AG04450 (cell line): Measurements from ENCODE around the gene SLFNL1. TPM values are rescaled to one million over a fixed set of nuclear protein-coding genes. Genes with fewer than 3 reads are reported as not detected.

Experiments
- CTCF ChIA-PET: fragments of 300-600, 350-600 bp; formaldehyde crosslinking; extraction: SDS; loops from one replicate; lab custom pipeline; 2022; ENCODE audit warnings: antibody characterized with exemption, inconsistent platforms; lab: Charles Lee
- POLR2A ChIA-PET: fragments of 350-600 bp; formaldehyde crosslinking; extraction: SDS; loops from one replicate; lab custom pipeline; 2021; ENCODE audit warnings: antibody characterized with exemption, inconsistent platforms; lab: Yijun Ruan, JAX
- DNase-seq: peaks from one replicate; pipeline ENCODE4 v3.0.0-alpha.2; 2011; ENCODE audit warnings: low read depth, low spot score
- H3K27ac ChIP-seq: one replicate; pipeline ENCODE4 v1.5.1; 2012; ENCODE audit warnings: low read depth, low read length, control low read depth
- H3K27me3 ChIP-seq: one replicate; pipeline ENCODE4 v1.6.0; 2012; ENCODE audit warnings: low read length; ENCODE audit not compliant: control insufficient read depth, insufficient read depth
- H3K4me3 ChIP-seq: 2 replicates; pipeline ENCODE4 v1.5.1; 2011; ENCODE audit warnings: mild to moderate bottlenecking, low read depth, low read length, control low read depth
- H3K9me3 ChIP-seq: 2 replicates; pipeline ENCODE4 v1.5.1; 2012; ENCODE audit warnings: low read length; ENCODE audit not compliant: control insufficient read depth, insufficient read depth
- polyA plus RNA-seq: library from polyadenylated mRNA; depleted of rRNA; stranded (reverse); fragments of >200 nt; gene quantifications from 2 replicates; pipeline ENCODE4 v1.2.3, GENCODE V29; 2011
- TF ChIP-seq, protein P1 (sequence below): IDR thresholded peaks from 2 replicates; pipeline ENCODE4 v1.5.1; 2011; ENCODE audit warnings: low read depth, low read length, control low read depth, inconsistent platforms

Gene SLFNL1
- polyA plus RNA-seq, 1 experiment, result 0.06 TPM

DNA sequence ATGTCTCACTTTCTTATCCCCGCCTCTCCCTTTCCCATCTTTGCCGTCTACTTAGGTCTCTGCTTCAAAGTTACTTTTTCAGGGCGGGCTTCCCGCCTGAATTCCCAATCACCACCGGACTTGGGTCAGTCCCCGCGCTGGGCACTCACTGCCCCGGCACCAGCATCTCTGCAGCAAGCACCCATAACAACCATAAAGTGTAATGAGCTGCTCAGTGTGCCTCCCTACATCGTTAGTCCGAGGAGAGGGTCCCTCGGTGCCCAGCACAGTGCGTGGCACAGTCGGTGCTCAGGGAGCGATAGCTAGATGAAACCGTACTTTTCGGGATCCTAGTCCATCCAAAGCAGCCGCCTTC lies 42.7 kb downstream of the SLFNL1 start:
- H3K27me3 ChIP-seq, result no peaks in the 10 kb centered on the region

GRCh38 chr1:40977716-40978115 lies 43.8 kb downstream of the SLFNL1 start:
- no peaks in the 10 kb centered on the region for H3K27me3 ChIP-seq
- ChIA-PET CTCF (interaction anchor here (1.5 kb wide), 1 partner anchor 128 kb away, joined by 3 read pairs; no protein-coding TSS in a partner anchor), POLR2A (no interaction called here)
- TF ChIP-seq, protein P1, sequence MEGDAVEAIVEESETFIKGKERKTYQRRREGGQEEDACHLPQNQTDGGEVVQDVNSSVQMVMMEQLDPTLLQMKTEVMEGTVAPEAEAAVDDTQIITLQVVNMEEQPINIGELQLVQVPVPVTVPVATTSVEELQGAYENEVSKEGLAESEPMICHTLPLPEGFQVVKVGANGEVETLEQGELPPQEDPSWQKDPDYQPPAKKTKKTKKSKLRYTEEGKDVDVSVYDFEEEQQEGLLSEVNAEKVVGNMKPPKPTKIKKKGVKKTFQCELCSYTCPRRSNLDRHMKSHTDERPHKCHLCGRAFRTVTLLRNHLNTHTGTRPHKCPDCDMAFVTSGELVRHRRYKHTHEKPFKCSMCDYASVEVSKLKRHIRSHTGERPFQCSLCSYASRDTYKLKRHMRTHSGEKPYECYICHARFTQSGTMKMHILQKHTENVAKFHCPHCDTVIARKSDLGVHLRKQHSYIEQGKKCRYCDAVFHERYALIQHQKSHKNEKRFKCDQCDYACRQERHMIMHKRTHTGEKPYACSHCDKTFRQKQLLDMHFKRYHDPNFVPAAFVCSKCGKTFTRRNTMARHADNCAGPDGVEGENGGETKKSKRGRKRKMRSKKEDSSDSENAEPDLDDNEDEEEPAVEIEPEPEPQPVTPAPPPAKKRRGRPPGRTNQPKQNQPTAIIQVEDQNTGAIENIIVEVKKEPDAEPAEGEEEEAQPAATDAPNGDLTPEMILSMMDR, result no peak
- H3K27ac ChIP-seq, result no peak overlapping the region
- no peak overlapping the region for H3K4me3 ChIP-seq
- no peaks in the 10 kb centered on the region; the same call in 1 of the 2 replicates for H3K9me3 ChIP-seq
- DNase-seq, result no peak

More for the DNA sequence above, 42.7 kb downstream of the SLFNL1 start:
- ChIA-PET CTCF (no interaction called here), POLR2A (no interaction called here)
- DNase-seq, result no peak
- Histone ChIP-seq H3K9me3 (no peaks in the 10 kb centered on the region; the same call in 1 of the 2 replicates), H3K27ac (peak overlapping the region; percentile 95), H3K4me3 (peak overlapping the region; percentile 77)
- TF ChIP-seq, protein P1, result no peak

- Histone ChIP-seq H3K4me3 (no peak overlapping the region), H3K27me3 (no peaks in the 10 kb centered on the region), H3K27ac (no peak overlapping the region), H3K9me3 (no peaks in the 10 kb centered on the region; the same call in 1 of the 2 replicates)
- ChIA-PET CTCF (interaction anchor here (0.5 to 1.5 kb wide), 2 partner anchors 123 to 127 kb away, joined by 3 read pairs; no protein-coding TSS in a partner anchor), POLR2A (no interaction called here)
- no peak for DNase-seq
- TF ChIP-seq, protein P1, result no peak
Observed at GRCh38 chr1:40976952-40977690, 44.4 kb downstream of the SLFNL1 start.

DNA sequence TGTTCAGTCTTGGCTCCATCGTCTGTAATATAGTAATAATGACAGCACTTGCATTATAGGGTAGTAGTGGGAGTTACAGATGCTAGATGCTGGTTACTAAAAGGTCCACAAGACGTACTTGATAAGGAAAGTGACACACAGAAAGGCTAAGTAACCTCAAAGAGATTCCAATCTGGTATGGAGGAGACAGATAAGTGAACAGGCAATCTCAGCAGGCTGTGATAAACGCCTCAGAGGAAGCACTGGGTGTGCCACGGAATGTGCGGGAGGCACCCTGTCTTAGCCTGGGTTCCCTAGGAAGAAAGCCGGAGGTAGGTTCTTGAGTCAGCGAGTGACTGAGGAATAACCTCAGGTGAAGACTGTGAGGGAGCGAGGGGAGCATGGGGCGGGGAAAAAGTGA lies 46.6 kb downstream of the SLFNL1 start:
- H3K27ac ChIP-seq, result no peak overlapping the region
- POLR2A ChIA-PET, result no interaction called here
- H3K4me3 ChIP-seq, result no peak overlapping the region
- TF ChIP-seq, protein P1, result no peak
- no peaks in the 10 kb centered on the region; the same call in 1 of the 2 replicates for H3K9me3 ChIP-seq
- CTCF ChIA-PET, result no interaction called here
- no peak for DNase-seq
- no peaks in the 10 kb centered on the region for H3K27me3 ChIP-seq

GRCh38 chr1:40973912-40974311 lies 47.6 kb downstream of the SLFNL1 start:
- TF ChIP-seq, protein P1, result no peak
- no peaks in the 10 kb centered on the region; the same call in 1 of the 2 replicates for H3K9me3 ChIP-seq
- POLR2A ChIA-PET, result no interaction called here
- H3K27ac ChIP-seq, result no peak overlapping the region
- CTCF ChIA-PET, result no interaction called here
- no peak for DNase-seq
- H3K27me3 ChIP-seq, result no peaks in the 10 kb centered on the region
- no peak overlapping the region for H3K4me3 ChIP-seq
